ENCODE measurements around the gene TOB1.
"Not testable (repeated sequence)": the region's sequence is repeated elsewhere in the genome, so short reads cannot be mapped to it uniquely, and the experiment has no call there.

TOB1 gene

GRCh38 chr17:50884439-50885311 is 18.5 kb upstream of the TOB1 start:
- TF ChIP-seq CTCF (conservative IDR thresholded peaks at IDR 0.05; ENCODE audit: low read depth, low read length), result no peak
- H3K4me3 ChIP-seq (ENCODE audit: low read length), result no peak overlapping the region
- DNase-seq (ENCODE audit: low read depth), result no peak

GRCh38 chr17:50883850-50884438 is 17.8 kb upstream of the TOB1 start:
- DNase-seq (ENCODE audit: low read depth), result no peak
- TF ChIP-seq CTCF (conservative IDR thresholded peaks at IDR 0.05; ENCODE audit: low read depth, low read length), result no peak
- no peak overlapping the region for H3K4me3 ChIP-seq (ENCODE audit: low read length)

GRCh38 chr17:50882851-50883250 is 16.7 kb upstream of the TOB1 start:
- H3K4me3 ChIP-seq (ENCODE audit: low read length), result no peak overlapping the region
- DNase-seq (ENCODE audit: low read depth), result no peak
- TF ChIP-seq CTCF (conservative IDR thresholded peaks at IDR 0.05; ENCODE audit: low read depth, low read length), result no peak

GRCh38 chr17:50881182-50881581 is 15.0 kb upstream of the TOB1 start:
- no peak for TF ChIP-seq CTCF (conservative IDR thresholded peaks at IDR 0.05; ENCODE audit: low read depth, low read length)
- H3K4me3 ChIP-seq (ENCODE audit: low read length), result no peak overlapping the region
- no peak for DNase-seq (ENCODE audit: low read depth)

- no peak for TF ChIP-seq CTCF (conservative IDR thresholded peaks at IDR 0.05; ENCODE audit: low read depth, low read length)
- H3K4me3 ChIP-seq (ENCODE audit: low read length), result no peak overlapping the region
- DNase-seq (ENCODE audit: low read depth), result no peak
These were observed 12.9 kb upstream of the TOB1 start for GRCh38 chr17:50879086-50879485.

GRCh38 chr17:50877838-50878237 is 11.7 kb upstream of the TOB1 start:
- TF ChIP-seq CTCF (conservative IDR thresholded peaks at IDR 0.05; ENCODE audit: low read depth, low read length), result no peak
- no peak overlapping the region for H3K4me3 ChIP-seq (ENCODE audit: low read length)
- DNase-seq (ENCODE audit: low read depth), result no peak

GRCh38 chr17:50877042-50877441 is 10.9 kb upstream of the TOB1 start:
- not testable (repeated sequence) for H3K4me3 ChIP-seq (ENCODE audit: low read length); DNase-seq (ENCODE audit: low read depth)

Data from retinal pigment epithelial cell (primary cell).